Inflammatory macrophage treated with lipopolysaccharide for 4 hours (primary cell): ENCODE data around the gene FAM83E.

Experiments
- DNase-seq: peaks from one replicate; pipeline ENCODE4 v3.0.0-alpha.2; 2020

The FAM83E gene

GRCh38 chr19:48571378-48572162, 43.3 kb downstream of the FAM83E start:
- DNase-seq = no peak

GRCh38 chr19:48569814-48570213, 45.1 kb downstream of the FAM83E start:
- no peak for DNase-seq

GRCh38 chr19:48568345-48568886, 46.5 kb downstream of the FAM83E start:
- DNase-seq = no peak

GRCh38 chr19:48565090-48565489, 49.8 kb downstream of the FAM83E start:
- DNase-seq = no peak
